ENCODE results near the gene YY1. TPM values are rescaled to one million over a fixed set of nuclear protein-coding genes. Genes with fewer than 3 reads are reported as not detected.

The YY1 gene
- total and polyA plus RNA-seq, 2 of the 4 experiments (the other 2 are of a cell fraction) = 21.7 to 29.9 TPM

DNA sequence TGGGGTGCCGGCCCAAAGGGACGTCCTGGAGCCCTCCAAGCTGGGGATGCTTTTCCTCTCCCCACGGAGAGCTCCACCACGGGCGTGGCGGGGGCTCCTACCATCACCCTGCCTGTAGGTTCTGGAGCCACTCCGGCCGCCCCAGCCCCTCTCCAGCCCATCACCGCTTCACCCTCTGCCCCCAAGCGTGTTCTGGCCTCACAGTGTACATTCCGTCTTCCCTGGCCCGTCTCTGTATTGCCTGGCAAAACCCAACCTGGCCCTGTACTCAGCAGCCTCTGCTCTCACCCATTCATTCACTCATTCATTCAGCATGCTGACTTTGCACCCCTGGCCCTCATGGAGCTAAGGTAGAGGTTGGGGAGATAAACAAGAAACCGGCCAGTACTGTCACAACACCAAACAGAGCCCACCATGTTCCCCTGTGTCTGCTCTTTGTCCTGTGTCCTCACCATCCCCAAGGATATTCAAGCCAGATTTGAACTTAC lies 47.0 kb downstream of the YY1 start (continued):
- TF ChIP-seq, protein P1, sequence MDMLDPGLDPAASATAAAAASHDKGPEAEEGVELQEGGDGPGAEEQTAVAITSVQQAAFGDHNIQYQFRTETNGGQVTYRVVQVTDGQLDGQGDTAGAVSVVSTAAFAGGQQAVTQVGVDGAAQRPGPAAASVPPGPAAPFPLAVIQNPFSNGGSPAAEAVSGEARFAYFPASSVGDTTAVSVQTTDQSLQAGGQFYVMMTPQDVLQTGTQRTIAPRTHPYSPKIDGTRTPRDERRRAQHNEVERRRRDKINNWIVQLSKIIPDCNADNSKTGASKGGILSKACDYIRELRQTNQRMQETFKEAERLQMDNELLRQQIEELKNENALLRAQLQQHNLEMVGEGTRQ (IDR thresholded peaks at IDR 0.05; ENCODE audit: low read depth, low read length) = no peak
- TF ChIP-seq MAZ (IDR thresholded peaks at IDR 0.05; ENCODE audit: borderline replicate concordance, low read depth, low read length) = no peak
- no peak for TF ChIP-seq CEBPB (IDR thresholded peaks at IDR 0.05; ENCODE audit: low read depth, low read length)
- no peak for TF ChIP-seq CHD1 (IDR thresholded peaks at IDR 0.05; ENCODE audit: low read depth, low read length)
- no peak for TF ChIP-seq FOS (IDR thresholded peaks at IDR 0.05; ENCODE audit: low read depth, low read length)
- no peak for TF ChIP-seq POLR2A (IDR thresholded peaks at IDR 0.05; ENCODE audit: low read depth, low read length)
- no peak for TF ChIP-seq RFX5 (IDR thresholded peaks at IDR 0.05; ENCODE audit: low read depth, low read length)
